Keratinocyte (primary cell): Measurements from ENCODE around the gene NPSR1.

Experiments
- CTCF ChIP-seq, 3 experiments: IDR thresholded peaks in 1 of 3; conservative IDR thresholded peaks in 1 of 3; optimal IDR thresholded peaks in 1 of 3; 2 replicates in 2 of 3; 3 replicates in 1 of 3; pipeline versions ENCODE3 to v1.5.1; 2011; ENCODE audit warnings: low read length in 3 of 3, mild to moderate bottlenecking in 3 of 3, moderate library complexity in 2 of 3, control low read depth in 1 of 3, inconsistent platforms in 1 of 3; ENCODE audit not compliant: insufficient read depth in 2 of 3; ENCODE audit errors: extremely low read depth in 1 of 3
- EZH2 ChIP-seq: IDR thresholded peaks from one replicate; pipeline ENCODE4 v1.6.1; 2012; ENCODE audit warnings: inconsistent platforms, mild to moderate bottlenecking, low read length, moderate library complexity

DNA sequence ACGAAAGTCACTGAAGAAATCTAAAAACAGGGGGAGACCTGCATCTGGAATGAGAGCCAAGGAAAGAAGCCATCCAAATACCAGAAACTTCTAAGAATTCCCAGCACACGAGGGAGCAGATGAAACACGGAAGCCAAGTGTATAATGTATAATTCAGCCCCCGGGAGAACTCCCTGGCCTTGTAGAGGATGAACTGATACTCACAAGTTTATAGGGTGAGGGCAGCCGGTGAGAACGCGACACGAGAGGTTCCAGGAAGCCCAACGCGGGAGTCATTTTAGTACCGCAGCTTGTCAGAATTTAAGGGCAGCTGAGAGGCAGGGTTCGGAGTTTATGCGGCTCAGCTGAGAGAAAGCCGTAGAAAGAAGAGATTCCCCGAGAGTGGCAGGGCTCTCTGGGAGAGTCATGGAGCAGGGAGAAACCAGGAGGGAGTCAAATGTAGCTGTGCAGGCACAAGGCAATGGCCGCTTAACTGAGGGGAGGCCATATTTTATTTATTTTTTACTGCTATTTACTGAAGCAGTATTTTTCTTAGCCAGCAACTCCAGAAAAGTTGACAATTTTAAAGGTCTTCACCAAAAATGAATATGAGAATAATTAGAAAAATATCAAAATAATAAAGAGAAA is 164.0 kb downstream of the NPSR1 start:
- TF ChIP-seq CTCF (optimal IDR thresholded peaks at IDR 0.05 in 1 of 3, IDR thresholded peaks at IDR 0.05 in 1 of 3, conservative IDR thresholded peaks at IDR 0.05 in 1 of 3; ENCODE audit: extremely low read depth in 1 of 3, insufficient read depth in 2 of 3, low read length in 3 of 3) (no peak), EZH2 (no peak)
